Choroid plexus epithelial cell (primary cell): ENCODE measurements around the gene PYGM.

Experiments used
- DNase-seq: peaks from one replicate; pipeline ENCODE4 v3.0.0-alpha.2; 2010; ENCODE audit warnings: low read depth
- H3K4me3 ChIP-seq: 2 replicates; pipeline ENCODE4 v1.5.1; 2011; ENCODE audit warnings: low read depth, mild to moderate bottlenecking, control low read depth, low read length, moderate library complexity
- CTCF ChIP-seq: conservative IDR thresholded peaks from 2 replicates; pipeline ENCODE4 v1.5.1; 2011; ENCODE audit warnings: low read depth, mild to moderate bottlenecking, control low read depth, inconsistent platforms, low read length, moderate library complexity

The PYGM gene

DNA sequence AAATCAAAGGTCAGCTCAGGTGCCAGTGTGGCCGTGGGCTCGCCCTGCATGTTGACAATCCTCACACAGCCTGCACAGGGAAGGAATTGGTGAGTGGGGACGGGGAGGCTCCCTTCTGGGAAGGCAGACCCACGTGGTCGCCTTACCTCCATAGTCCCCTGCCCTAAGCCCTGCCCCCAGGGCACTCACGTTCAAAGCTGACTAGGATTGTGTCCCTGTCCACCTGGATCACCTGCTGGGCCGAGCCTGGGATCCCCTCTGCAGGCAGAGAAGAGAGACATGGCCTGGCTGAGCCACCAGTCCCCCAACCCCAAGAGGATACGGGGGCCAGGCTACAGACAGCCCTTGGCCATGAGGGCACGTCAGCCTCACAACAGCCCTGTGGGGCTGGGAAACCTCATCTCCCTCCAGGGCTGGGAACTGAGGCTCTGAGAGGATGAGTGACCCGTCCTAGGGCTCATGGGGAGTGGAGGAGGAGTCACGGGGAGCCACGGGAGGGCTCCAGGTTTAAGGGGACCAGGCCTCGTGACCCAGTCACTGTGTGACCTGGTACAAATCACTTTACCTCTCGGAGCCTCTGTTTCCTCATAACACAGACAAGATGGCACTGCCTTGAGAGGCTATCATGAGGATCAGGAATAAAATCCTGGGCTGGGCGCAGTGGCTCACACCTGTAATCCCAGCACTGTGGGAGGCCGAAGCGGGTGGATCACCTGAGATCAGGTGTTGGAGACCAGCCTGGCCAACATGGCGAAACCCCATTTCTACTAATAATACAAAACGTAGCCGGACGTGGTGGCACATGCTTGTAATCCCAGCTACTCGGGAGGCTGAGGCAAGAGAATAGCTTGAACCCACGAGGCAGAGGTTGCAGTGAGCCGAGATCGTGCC, 30.7 kb upstream of the PYGM start:
- TF ChIP-seq CTCF, result no peak
- no peak for DNase-seq
- H3K4me3 ChIP-seq, result no peak overlapping the region

- DNase-seq, result no peak
- TF ChIP-seq CTCF, result no peak
- H3K4me3 ChIP-seq, result no peak overlapping the region
Measured at GRCh38 chr11:64789331-64790204, 29.8 kb upstream of the PYGM start.

DNA sequence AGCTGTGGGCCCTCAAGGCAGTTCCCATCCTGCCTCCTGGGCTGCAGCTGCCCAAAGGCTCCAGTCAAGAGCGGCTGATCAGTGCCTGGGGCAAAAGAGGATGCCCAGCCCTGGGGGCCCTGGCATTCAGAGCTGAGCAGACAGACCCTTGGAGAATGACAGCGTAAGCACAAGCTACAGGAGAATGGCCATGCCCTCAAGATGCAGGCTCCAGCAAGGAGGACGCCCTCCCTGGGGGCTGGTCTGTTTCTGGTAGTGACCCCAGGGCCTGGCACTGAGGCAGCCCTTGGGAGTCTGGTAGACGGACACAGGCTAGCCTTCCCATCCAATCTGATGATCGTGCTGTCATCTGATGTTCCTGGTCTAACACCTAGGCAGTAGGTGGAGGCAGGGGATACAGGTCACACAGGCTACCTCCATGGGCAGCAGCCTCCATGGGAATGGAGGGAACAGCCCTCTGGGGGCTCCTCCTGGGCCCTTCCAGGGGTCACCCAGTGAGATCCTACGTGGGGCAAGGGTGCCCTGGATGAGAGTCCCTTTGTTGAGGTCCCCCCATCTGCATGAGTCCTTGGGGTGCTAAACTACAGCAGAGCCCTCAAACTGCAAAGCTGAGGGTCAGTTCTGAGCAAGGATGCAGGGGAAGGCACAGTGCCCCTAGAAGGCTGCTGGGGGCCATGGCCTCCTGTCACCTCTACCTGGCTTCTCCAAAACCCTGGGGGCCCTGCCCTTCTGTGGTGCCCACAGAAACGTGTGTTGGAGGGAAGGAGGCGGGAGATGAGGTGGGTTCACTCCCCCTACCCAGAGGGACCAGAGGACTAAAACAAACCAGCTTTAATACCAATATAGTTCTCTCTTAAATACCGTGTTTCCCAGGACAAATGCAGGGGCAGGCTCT, 28.8 kb upstream of the PYGM start:
- no peak overlapping the region for H3K4me3 ChIP-seq
- DNase-seq, result no peak
- TF ChIP-seq CTCF, result no peak

- H3K4me3 ChIP-seq, result no peak overlapping the region
- DNase-seq, result peak; percentile 70
- peak; percentile 95 for TF ChIP-seq CTCF
Measured at GRCh38 chr11:64787526-64788320, 27.9 kb upstream of the PYGM start.

- no peak for DNase-seq
- TF ChIP-seq CTCF, result no peak
- H3K4me3 ChIP-seq, result no peak overlapping the region
Measured at GRCh38 chr11:64786308-64786707, 26.5 kb upstream of the PYGM start.
